Measurements from ENCODE around the gene RBM3.

GRCh38 chrX:48584698-48585097, 10.4 kb downstream of the RBM3 start:
- TF ChIP-seq CTCF (IDR thresholded peaks at IDR 0.05; ENCODE audit: poor library complexity) (no peak), EZH2phosphoT487 (IDR thresholded peaks at IDR 0.05; ENCODE audit: low read depth, severe bottlenecking, unreplicated experiment) (no peak)
